ENCODE data around the gene CSNK1E.

- TF ChIP-seq, protein P1, sequence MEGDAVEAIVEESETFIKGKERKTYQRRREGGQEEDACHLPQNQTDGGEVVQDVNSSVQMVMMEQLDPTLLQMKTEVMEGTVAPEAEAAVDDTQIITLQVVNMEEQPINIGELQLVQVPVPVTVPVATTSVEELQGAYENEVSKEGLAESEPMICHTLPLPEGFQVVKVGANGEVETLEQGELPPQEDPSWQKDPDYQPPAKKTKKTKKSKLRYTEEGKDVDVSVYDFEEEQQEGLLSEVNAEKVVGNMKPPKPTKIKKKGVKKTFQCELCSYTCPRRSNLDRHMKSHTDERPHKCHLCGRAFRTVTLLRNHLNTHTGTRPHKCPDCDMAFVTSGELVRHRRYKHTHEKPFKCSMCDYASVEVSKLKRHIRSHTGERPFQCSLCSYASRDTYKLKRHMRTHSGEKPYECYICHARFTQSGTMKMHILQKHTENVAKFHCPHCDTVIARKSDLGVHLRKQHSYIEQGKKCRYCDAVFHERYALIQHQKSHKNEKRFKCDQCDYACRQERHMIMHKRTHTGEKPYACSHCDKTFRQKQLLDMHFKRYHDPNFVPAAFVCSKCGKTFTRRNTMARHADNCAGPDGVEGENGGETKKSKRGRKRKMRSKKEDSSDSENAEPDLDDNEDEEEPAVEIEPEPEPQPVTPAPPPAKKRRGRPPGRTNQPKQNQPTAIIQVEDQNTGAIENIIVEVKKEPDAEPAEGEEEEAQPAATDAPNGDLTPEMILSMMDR (IDR thresholded peaks at IDR 0.05; ENCODE audit: poor library complexity), result no peak
- TF ChIP-seq EZH2phosphoT487 (IDR thresholded peaks at IDR 0.05; ENCODE audit: low read depth, severe bottlenecking, unreplicated experiment) (no peak), EZH2 (IDR thresholded peaks at IDR 0.05; ENCODE audit: borderline replicate concordance) (no peak)
Measured at GRCh38 chr22:38291201-38291777, 25.9 kb downstream of the CSNK1E start.
